DMS 273 (cell line): Measurements from ENCODE around the gene ASNSD1.
"Not testable (repeated sequence)": the region's sequence is repeated elsewhere in the genome, so short reads cannot be mapped to it uniquely, and the experiment has no call there.

ENCODE experiments used
- DNase-seq: peaks from one replicate; lab custom pipeline; 2025; ENCODE audit not compliant: unreplicated experiment; lab: John Stamatoyannopoulos, UW

The ASNSD1 gene

GRCh38 chr2:189641590-189641989 is 19.7 kb upstream of the ASNSD1 start:
- DNase-seq, result no peak

- no peak for DNase-seq
Measured at GRCh38 chr2:189646521-189646920, 14.7 kb upstream of the ASNSD1 start.

- DNase-seq, result no peak
Measured at GRCh38 chr2:189648846-189649509, 12.3 kb upstream of the ASNSD1 start.

GRCh38 chr2:189651284-189651683 is 10.0 kb upstream of the ASNSD1 start:
- no peak for DNase-seq

GRCh38 chr2:189653464-189653863 is 7.8 kb upstream of the ASNSD1 start:
- not testable (repeated sequence) for DNase-seq

- no peak for DNase-seq
Measured at GRCh38 chr2:189654641-189655040, 6.6 kb upstream of the ASNSD1 start.

GRCh38 chr2:189657867-189658266 is 3.4 kb upstream of the ASNSD1 start:
- DNase-seq, result no peak

GRCh38 chr2:189658306-189659212 is 2.7 kb upstream of the ASNSD1 start:
- DNase-seq, result no peak

GRCh38 chr2:189659734-189660133 is 1.5 kb upstream of the ASNSD1 start:
- no peak for DNase-seq

GRCh38 chr2:189660803-189661147 is 484 bp upstream of the ASNSD1 start:
- DNase-seq, result no peak

GRCh38 chr2:189661957-189662321 is 680 bp downstream of the ASNSD1 start:
- peak; percentile 35 for DNase-seq

GRCh38 chr2:189662669-189663226 is 1.5 kb downstream of the ASNSD1 start:
- DNase-seq, result no peak

- DNase-seq, result not testable (repeated sequence)
Measured at GRCh38 chr2:189663319-189663718, 2.1 kb downstream of the ASNSD1 start.

- no peak for DNase-seq
Measured at GRCh38 chr2:189669913-189670312, 8.7 kb downstream of the ASNSD1 start.

GRCh38 chr2:189673661-189674373 is 12.6 kb downstream of the ASNSD1 start:
- DNase-seq, result no peak

GRCh38 chr2:189674374-189675112 is 13.3 kb downstream of the ASNSD1 start, which contains the start of gene ANKAR:
TSS of gene ANKAR (plus strand) at chr2:189674670. CDS start at chr2:189676491, 1,821 bp downstream.
- DNase-seq, result no peak

- no peak for DNase-seq
Measured at GRCh38 chr2:189676471-189676870, 15.2 kb downstream of the ASNSD1 start.

GRCh38 chr2:189679226-189679625 is 18.0 kb downstream of the ASNSD1 start:
- DNase-seq, result no peak

GRCh38 chr2:189681203-189681602 is 19.9 kb downstream of the ASNSD1 start:
- no peak for DNase-seq

- DNase-seq, result no peak
Measured at GRCh38 chr2:189681903-189682302, 20.6 kb downstream of the ASNSD1 start.

GRCh38 chr2:189683348-189683747 is 22.1 kb downstream of the ASNSD1 start:
- DNase-seq, result no peak
